HG03064 (cell line): ENCODE measurements around the gene PKP3.
"Not testable (repeated sequence)": the region's sequence is repeated elsewhere in the genome, so short reads cannot be mapped to it uniquely, and the experiment has no call there.

Source experiments
- ATAC-seq: cut with Tn5 transposase; IDR thresholded peaks from one replicate; pipeline ENCODE4 v1.9.1; 2021; ENCODE audit warnings: low read depth; ENCODE audit not compliant: unreplicated experiment

Gene PKP3

GRCh38 chr11:408154-409007 is 14.4 kb downstream of the PKP3 start:
- ATAC-seq: no peak

GRCh38 chr11:409008-409599 is 15.1 kb downstream of the PKP3 start:
- no peak for ATAC-seq

GRCh38 chr11:409600-410483 is 15.8 kb downstream of the PKP3 start:
- no peak for ATAC-seq

GRCh38 chr11:410711-411110 is 16.7 kb downstream of the PKP3 start:
- not testable (repeated sequence) for ATAC-seq

GRCh38 chr11:411520-411919 is 17.5 kb downstream of the PKP3 start:
- not testable (repeated sequence) for ATAC-seq

GRCh38 chr11:412641-413119 is 18.7 kb downstream of the PKP3 start:
- ATAC-seq: no peak

- ATAC-seq: no peak
Measured at GRCh38 chr11:413120-414081, 19.4 kb downstream of the PKP3 start.

- ATAC-seq: no peak
Measured at GRCh38 chr11:414318-414857, 20.4 kb downstream of the PKP3 start.

- ATAC-seq: no peak
Measured at GRCh38 chr11:415640-416041, 21.6 kb downstream of the PKP3 start.

GRCh38 chr11:416051-416756 is 22.2 kb downstream of the PKP3 start:
- no peak for ATAC-seq

- no peak for ATAC-seq
Measured at GRCh38 chr11:416757-417621, 23.0 kb downstream of the PKP3 start.

- ATAC-seq: no peak
Measured at GRCh38 chr11:417652-418342, 23.8 kb downstream of the PKP3 start.

- ATAC-seq: no peak
Measured at GRCh38 chr11:418343-419247, 24.6 kb downstream of the PKP3 start.

GRCh38 chr11:419248-420005 is 25.4 kb downstream of the PKP3 start:
- no peak for ATAC-seq

- ATAC-seq: no peak
Measured at GRCh38 chr11:420054-420910, 26.3 kb downstream of the PKP3 start.
